KG1 (cell line): Measurements from ENCODE around the gene DYRK1B.
"Not testable (repeated sequence)": the region's sequence is repeated elsewhere in the genome, so short reads cannot be mapped to it uniquely, and the experiment has no call there.

Source experiments
- DNase-seq: peaks from one replicate; lab custom pipeline; 2025; lab: John Stamatoyannopoulos, UW

DYRK1B gene

GRCh38 chr19:39810424-39810823, 23.5 kb downstream of the DYRK1B start:
- DNase-seq: no peak

- DNase-seq: no peak
These were observed 24.6 kb downstream of the DYRK1B start for GRCh38 chr19:39809368-39809767.

GRCh38 chr19:39808688-39809087, 25.3 kb downstream of the DYRK1B start:
- DNase-seq: not testable (repeated sequence)

- no peak for DNase-seq
These were observed 26.1 kb downstream of the DYRK1B start for GRCh38 chr19:39807846-39808364.

GRCh38 chr19:39805104-39805503, 28.9 kb downstream of the DYRK1B start:
- no peak for DNase-seq

GRCh38 chr19:39802958-39803357, 31.0 kb downstream of the DYRK1B start:
- no peak for DNase-seq

GRCh38 chr19:39797083-39797482, 36.9 kb downstream of the DYRK1B start:
- no peak for DNase-seq

- no peak for DNase-seq
These were observed 37.9 kb downstream of the DYRK1B start for GRCh38 chr19:39796000-39796498.

GRCh38 chr19:39795001-39795400, 39.0 kb downstream of the DYRK1B start:
- no peak for DNase-seq

GRCh38 chr19:39792999-39793546, 40.9 kb downstream of the DYRK1B start:
- peak; percentile 8 for DNase-seq

- no peak for DNase-seq
These were observed 45.7 kb downstream of the DYRK1B start for GRCh38 chr19:39788244-39788643.

GRCh38 chr19:39780894-39781293, 53.1 kb downstream of the DYRK1B start:
- DNase-seq: no peak

GRCh38 chr19:39778763-39779162, 55.2 kb downstream of the DYRK1B start, which contains the start of gene LEUTX:
TSS of gene LEUTX (plus strand) at chr19:39778854. CDS start at chr19:39778921, 67 bp downstream.
- DNase-seq: no peak
